H1 (cell line): Measurements from ENCODE around the gene EPB41L1. TPM values are rescaled to one million over a fixed set of nuclear protein-coding genes. Genes with fewer than 3 reads are reported as not detected.

ENCODE experiments used
- CHD7 ChIP-seq: fragments of 300-600 bp; sonication (generic); IDR thresholded peaks from 2 replicates; pipeline ENCODE4 v1.7.1; 2012; ENCODE audit warnings: low read length, moderate library complexity, mild to moderate bottlenecking, inconsistent platforms; ENCODE audit not compliant: insufficient replicate concordance
- KDM4A ChIP-seq: IDR thresholded peaks from one replicate; pipeline ENCODE4 v1.7.1; 2012; ENCODE audit warnings: low read depth, mild to moderate bottlenecking, moderate library complexity, low read length, inconsistent platforms; ENCODE audit not compliant: severe bottlenecking
- RAD21 ChIP-seq, 2 experiments: IDR thresholded peaks in 1 of 2; conservative IDR thresholded peaks in 1 of 2; 2 replicates each; pipeline ENCODE4 v1.6.1; 2011; ENCODE audit warnings: low read depth in 2 of 2, low read length in 2 of 2, improper control_type of control experiment in 1 of 2, inconsistent platforms in 1 of 2, mild to moderate bottlenecking in 1 of 2, moderate library complexity in 1 of 2
- RFX5 ChIP-seq: IDR thresholded peaks from 2 replicates; pipeline ENCODE4 v1.6.1; 2011; ENCODE audit warnings: low read depth, low read length, improper control_type of control experiment, borderline replicate concordance
- SP1 ChIP-seq: IDR thresholded peaks from 2 replicates; pipeline ENCODE4 v1.6.1; 2011; ENCODE audit warnings: low read depth, low read length
- polyA plus RNA-seq, 7 experiments: library from polyadenylated mRNA; depleted of rRNA in 3 of 7; stranded (reverse) in 5 of 7; unstranded in 2 of 7; fragments of >200 nt in 5 of 7; fragments of 200-250 nt in 2 of 7; gene quantifications; 1 replicate in 5 of 7; 2 replicates in 1 of 7; 4 replicates in 1 of 7; pipeline versions ENCODE4 v1.2.1 to v1.2.3, GENCODE V29; 2011 to 2013; ENCODE audit warnings: missing spikeins in 2 of 7, mixed read lengths in 2 of 7
- total RNA-seq: library from RNA; stranded (reverse); fragmentation: NEBNext Ultra II Directional; extraction: Animal tissue kit (Norgen Biotek cat#: 25700); gene quantifications from 2 replicates; pipeline ENCODE4 v1.2.1, GENCODE V29; 2021

The EPB41L1 gene
- total and polyA plus RNA-seq, 2 of the 8 experiments (the other 6 are each of a cell fraction or from before 2014, with no cell fraction given), result 14.8 to 36.0 TPM

GRCh38 chr20:36210436-36211021 lies 56.0 kb downstream of the EPB41L1 start (continued):
- TF ChIP-seq CHD7 (no peak), SP1 (no peak), RAD21 (IDR thresholded peaks at IDR 0.05 in 1 of 2, conservative IDR thresholded peaks at IDR 0.05 in 1 of 2; ENCODE audit: low read depth in 2 of 2, low read length in 2 of 2) (peak in 1 of 2 experiments; percentile 7; a peak in 1 of 4 replicates), RFX5 (no peak), KDM4A (no peak)
- TF ChIP-seq, all 59 proteins: peak for 1
